ENCODE results near the gene MAZ.
"Not testable (repeated sequence)": the region's sequence is repeated elsewhere in the genome, so short reads cannot be mapped to it uniquely, and the experiment has no call there.

The MAZ gene

GRCh38 chr16:29806099-29806579, at the start of gene MAZ:
TSS of gene MAZ (plus strand) at chr16:29806529. CDS start at chr16:29806702, 173 bp downstream.
- TF ChIP-seq JUND (IDR thresholded peaks at IDR 0.05; ENCODE audit: low read depth): no peak
- no peak for DNase-seq (ENCODE audit: low read depth in 1 of 2, low spot score in 1 of 2)
- in situ Hi-C loops (cut with HindIII; ENCODE audit: low pct_unique_long_range_greater_than_20kb, low sequenced_read_pairs): no loop called here

- in situ Hi-C loops (cut with HindIII; ENCODE audit: low pct_unique_long_range_greater_than_20kb, low sequenced_read_pairs): no loop called here
- no peak for TF ChIP-seq JUND (IDR thresholded peaks at IDR 0.05; ENCODE audit: low read depth)
- DNase-seq (ENCODE audit: low read depth in 1 of 2, low spot score in 1 of 2): no peak
Observed at GRCh38 chr16:29756654-29757053, 49.7 kb upstream of the MAZ start.

- DNase-seq (ENCODE audit: low read depth in 1 of 2, low spot score in 1 of 2); in situ Hi-C loops (cut with HindIII; ENCODE audit: low pct_unique_long_range_greater_than_20kb, low sequenced_read_pairs): not testable (repeated sequence)
Observed at GRCh38 chr16:29757086-29757485, 49.2 kb upstream of the MAZ start.

GRCh38 chr16:29757950-29758466, 48.3 kb upstream of the MAZ start:
- TF ChIP-seq JUND (IDR thresholded peaks at IDR 0.05; ENCODE audit: low read depth): no peak
- no peak for DNase-seq (ENCODE audit: low read depth in 1 of 2, low spot score in 1 of 2)
- in situ Hi-C loops (cut with HindIII; ENCODE audit: low pct_unique_long_range_greater_than_20kb, low sequenced_read_pairs): no loop called here

GRCh38 chr16:29760567-29761279, 45.6 kb upstream of the MAZ start:
- no peak for DNase-seq (ENCODE audit: low read depth in 1 of 2, low spot score in 1 of 2)
- TF ChIP-seq JUND (IDR thresholded peaks at IDR 0.05; ENCODE audit: low read depth): no peak
- in situ Hi-C loops (cut with HindIII; ENCODE audit: low pct_unique_long_range_greater_than_20kb, low sequenced_read_pairs): no loop called here

- in situ Hi-C loops (cut with HindIII; ENCODE audit: low pct_unique_long_range_greater_than_20kb, low sequenced_read_pairs); DNase-seq (ENCODE audit: low read depth in 1 of 2, low spot score in 1 of 2): not testable (repeated sequence)
Observed at GRCh38 chr16:29761280-29761651, 45.1 kb upstream of the MAZ start.

- TF ChIP-seq JUND (IDR thresholded peaks at IDR 0.05; ENCODE audit: low read depth): no peak
- DNase-seq (ENCODE audit: low read depth in 1 of 2, low spot score in 1 of 2): peak in 1 of 2 experiments; percentile 43
- in situ Hi-C loops (cut with HindIII; ENCODE audit: low pct_unique_long_range_greater_than_20kb, low sequenced_read_pairs): no loop called here
Observed at GRCh38 chr16:29761882-29762281, 44.4 kb upstream of the MAZ start.

- no peak for TF ChIP-seq JUND (IDR thresholded peaks at IDR 0.05; ENCODE audit: low read depth)
- in situ Hi-C loops (cut with HindIII; ENCODE audit: low pct_unique_long_range_greater_than_20kb, low sequenced_read_pairs): no loop called here
Observed at GRCh38 chr16:29763326-29763725, 43.0 kb upstream of the MAZ start.

GRCh38 chr16:29765167-29766032, 40.9 kb upstream of the MAZ start:
- no peak for TF ChIP-seq JUND (IDR thresholded peaks at IDR 0.05; ENCODE audit: low read depth)
- in situ Hi-C loops (cut with HindIII; ENCODE audit: low pct_unique_long_range_greater_than_20kb, low sequenced_read_pairs): no loop called here
- DNase-seq (ENCODE audit: low read depth in 1 of 2, low spot score in 1 of 2): peak in 1 of 2 experiments; percentile 44

More at GRCh38 chr16:29763326-29763725, 43.0 kb upstream of the MAZ start:
- DNase-seq (ENCODE audit: low read depth in 1 of 2, low spot score in 1 of 2): no peak

GRCh38 chr16:29766571-29766970, 39.8 kb upstream of the MAZ start:
- TF ChIP-seq JUND (IDR thresholded peaks at IDR 0.05; ENCODE audit: low read depth): no peak
- in situ Hi-C loops (cut with HindIII; ENCODE audit: low pct_unique_long_range_greater_than_20kb, low sequenced_read_pairs): no loop called here
- DNase-seq (ENCODE audit: low read depth in 1 of 2, low spot score in 1 of 2): no peak

GRCh38 chr16:29767062-29767461, 39.3 kb upstream of the MAZ start:
- TF ChIP-seq JUND (IDR thresholded peaks at IDR 0.05; ENCODE audit: low read depth): no peak
- no peak for DNase-seq (ENCODE audit: low read depth in 1 of 2, low spot score in 1 of 2)
- in situ Hi-C loops (cut with HindIII; ENCODE audit: low pct_unique_long_range_greater_than_20kb, low sequenced_read_pairs): no loop called here

- in situ Hi-C loops (cut with HindIII; ENCODE audit: low pct_unique_long_range_greater_than_20kb, low sequenced_read_pairs): no loop called here
- DNase-seq (ENCODE audit: low read depth in 1 of 2, low spot score in 1 of 2): no peak
- TF ChIP-seq JUND (IDR thresholded peaks at IDR 0.05; ENCODE audit: low read depth): no peak
Observed at GRCh38 chr16:29769507-29769906, 36.8 kb upstream of the MAZ start.

Measured in T47D (cell line).